Measurements from ENCODE around the gene UQCRHL.
"Not testable (repeated sequence)": the region's sequence is repeated elsewhere in the genome, so short reads cannot be mapped to it uniquely, and the experiment has no call there.

The UQCRHL gene

DNA sequence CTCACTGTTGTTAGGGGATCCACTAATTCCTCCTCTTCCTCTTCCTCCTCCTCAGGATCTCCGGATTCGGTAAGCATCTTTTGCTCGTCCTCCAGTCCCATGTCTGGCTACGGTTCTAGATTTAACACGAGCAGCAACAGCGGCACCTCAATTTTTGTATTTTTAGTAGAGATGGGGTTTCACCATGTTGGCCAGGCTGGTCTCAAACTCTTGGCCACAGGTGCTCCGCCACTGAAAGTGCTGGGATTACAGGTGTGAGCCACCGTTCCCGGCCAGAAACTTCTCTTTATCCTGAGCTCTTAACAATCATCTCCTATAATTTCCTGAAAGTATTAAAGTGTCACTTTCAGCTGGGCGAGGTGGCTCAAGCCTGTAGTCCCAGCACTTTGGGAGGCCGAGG is at the start of gene UQCRHL:
Gene UQCRHL, minus strand, starts transcription at position 101 of the 400 bp plus-strand sequence. Its CDS starts 0 bp downstream, at position 101.
- not testable (repeated sequence) for DNase-seq

DNA sequence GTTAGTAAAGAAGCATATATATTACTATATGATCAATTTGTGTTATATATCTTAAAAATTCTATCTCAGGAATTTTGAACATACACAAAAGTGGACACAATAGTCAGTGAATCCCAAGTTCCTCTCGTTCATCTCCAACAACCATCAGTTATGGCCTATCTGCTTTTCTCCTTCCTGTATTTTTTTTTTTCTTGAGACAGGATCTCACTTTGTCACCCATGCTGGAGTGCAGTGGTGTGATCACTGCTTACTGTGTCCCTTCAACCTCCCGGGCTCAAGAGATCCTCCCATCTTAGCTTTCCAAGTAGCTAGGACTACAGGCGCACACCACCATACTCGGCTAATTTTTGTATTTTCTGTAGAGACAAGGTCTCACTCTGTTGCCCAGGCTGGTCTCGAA is 49.4 kb upstream of the UQCRHL start:
- DNase-seq: no peak

DNA sequence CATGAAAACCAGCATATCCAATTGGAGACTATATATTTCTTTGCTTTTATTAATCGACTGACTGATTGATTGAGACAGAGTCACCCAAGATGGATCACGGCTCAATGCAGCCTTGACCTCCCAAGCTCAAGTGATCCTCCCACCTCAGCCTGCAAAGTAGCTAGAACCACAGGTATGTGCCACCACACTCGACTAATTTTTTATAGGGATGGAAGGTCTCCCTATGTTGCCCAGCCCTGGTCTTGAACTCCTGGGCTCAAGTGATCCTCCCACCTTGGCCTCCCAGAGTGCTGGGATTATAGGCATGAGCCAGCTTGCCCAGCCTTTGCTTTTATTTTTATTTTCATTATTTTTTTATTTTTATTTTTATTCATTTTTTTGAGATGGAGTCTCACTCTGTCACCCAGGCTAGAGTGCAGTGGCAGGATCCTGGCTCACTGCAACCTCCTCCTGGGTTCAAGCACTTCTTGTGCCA is 45.4 kb upstream of the UQCRHL start:
- no peak for DNase-seq

DNA sequence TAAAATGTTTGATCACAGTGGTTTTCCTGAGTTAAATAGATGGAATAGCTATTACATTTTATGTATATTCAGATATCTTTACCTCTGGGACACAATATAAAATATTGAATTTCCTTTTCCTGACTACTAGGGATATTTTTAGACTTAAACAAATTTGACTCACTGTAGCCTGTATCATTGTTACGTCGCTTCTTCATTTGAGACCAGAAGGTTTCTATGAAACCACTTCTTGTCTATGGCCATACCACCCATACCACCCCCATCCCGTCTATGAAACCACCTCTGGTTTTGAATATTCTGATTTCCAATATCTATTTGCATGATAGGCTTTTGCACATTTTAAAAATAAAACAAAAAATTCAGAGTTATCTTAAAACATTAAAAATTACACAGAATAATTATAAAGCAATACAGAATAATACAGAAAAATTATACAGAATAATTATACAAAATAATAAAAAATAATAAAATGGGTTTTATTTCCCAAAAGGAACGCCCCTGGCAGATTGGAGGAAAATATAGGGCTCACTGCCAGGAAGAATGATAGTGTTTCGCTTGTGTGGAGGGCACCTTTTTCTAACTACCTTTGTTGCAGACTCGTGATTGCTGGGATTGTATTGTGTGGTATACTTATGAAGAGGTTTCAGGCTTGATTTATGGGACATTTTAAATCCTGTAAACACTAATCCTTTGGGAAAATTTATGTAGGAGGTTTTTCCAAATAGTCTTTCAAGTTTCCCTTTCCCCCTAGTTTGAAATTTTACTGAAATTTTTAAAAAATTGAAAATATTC is 44.8 kb upstream of the UQCRHL start:
- DNase-seq: no peak

DNA sequence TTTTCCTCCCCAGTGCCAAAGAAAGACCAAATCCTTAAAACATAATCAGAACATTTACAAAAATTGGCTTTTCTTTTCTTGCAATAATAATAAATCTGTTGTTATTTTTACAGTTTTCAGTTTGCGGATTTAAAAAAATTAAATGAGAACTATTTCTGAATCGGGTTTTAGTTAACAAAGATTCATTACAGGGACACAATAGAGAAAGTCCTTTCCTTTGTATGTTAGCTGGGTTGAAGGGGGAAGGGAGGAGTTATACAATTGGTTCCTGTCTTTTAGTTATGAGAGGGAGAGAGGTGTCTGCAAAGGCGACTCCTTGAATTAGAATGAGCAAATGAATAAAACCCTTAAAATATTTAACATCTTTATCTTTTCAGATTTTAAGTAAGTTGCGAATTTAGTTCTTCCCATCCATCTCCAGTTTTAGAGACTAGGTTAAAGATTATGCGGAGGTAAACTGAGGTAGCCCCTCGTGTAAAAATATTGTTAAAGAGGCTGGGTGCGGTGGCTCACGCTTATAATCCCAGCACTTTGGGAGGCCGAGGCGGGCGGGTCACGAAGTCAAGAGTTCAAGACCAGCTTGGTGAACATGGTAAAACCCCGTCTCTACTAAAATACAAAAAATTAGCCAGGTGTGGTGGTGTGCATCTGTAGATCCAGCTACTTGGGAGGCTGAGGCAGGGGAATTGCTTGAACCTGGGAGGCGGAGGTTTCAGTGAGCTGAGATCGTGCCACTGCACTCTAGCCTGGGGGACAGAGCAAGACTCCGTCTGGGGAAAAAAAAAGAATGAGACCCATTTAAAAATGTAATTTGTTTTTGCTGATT is 44.0 kb upstream of the UQCRHL start:
- no peak for DNase-seq

DNA sequence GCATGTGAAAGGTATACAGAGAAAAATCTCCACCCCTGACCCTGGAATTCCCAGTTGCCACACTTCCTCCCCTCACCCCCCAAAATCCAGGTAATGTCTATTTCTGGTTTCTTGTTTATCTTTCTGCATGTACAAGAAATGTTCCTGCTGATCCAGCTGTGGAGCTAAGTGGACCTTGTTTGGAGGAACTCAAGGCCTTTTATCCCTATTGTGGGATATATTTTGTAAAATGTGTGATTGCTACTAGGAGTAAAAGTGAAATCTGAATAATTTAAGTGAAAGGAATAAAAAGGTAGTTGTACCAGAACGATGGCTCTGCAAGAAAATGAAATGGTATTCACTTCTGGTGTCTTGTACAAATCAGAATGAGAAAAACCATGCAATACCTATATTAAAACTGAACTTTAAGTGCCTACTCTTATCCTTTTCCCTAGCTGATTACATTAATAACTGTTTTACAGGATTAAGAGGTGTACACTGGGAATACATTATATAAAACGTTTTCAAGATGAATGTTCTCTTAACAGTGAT is 43.1 kb upstream of the UQCRHL start:
- no peak for DNase-seq

DNA sequence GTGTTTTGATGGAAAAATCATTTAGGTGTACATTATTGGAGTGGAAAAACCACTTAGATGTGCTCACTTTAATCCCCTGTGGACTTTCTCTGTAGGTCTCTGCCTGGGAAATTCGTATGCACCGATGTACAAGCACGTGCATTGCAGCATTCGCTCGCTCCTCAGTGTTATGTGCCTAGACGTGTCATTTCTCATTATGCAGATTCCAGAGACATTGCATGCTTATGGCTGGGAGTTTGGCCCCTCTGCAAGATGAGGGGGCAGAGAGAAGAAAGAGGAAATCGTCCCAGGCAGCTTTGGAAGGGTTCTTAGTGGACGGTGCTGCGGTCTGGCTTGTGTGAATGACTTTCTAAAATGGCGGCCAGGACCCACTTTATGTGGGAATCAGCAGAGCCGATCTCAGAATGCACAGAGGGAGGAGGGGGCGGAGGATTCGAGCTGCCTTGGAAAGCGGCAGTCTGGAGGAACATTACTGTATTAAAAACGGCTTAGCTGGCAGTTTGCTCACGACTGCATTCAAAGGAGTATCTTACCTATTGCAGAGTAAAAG is 42.4 kb upstream of the UQCRHL start:
- peak; percentile 33 for DNase-seq

DNA sequence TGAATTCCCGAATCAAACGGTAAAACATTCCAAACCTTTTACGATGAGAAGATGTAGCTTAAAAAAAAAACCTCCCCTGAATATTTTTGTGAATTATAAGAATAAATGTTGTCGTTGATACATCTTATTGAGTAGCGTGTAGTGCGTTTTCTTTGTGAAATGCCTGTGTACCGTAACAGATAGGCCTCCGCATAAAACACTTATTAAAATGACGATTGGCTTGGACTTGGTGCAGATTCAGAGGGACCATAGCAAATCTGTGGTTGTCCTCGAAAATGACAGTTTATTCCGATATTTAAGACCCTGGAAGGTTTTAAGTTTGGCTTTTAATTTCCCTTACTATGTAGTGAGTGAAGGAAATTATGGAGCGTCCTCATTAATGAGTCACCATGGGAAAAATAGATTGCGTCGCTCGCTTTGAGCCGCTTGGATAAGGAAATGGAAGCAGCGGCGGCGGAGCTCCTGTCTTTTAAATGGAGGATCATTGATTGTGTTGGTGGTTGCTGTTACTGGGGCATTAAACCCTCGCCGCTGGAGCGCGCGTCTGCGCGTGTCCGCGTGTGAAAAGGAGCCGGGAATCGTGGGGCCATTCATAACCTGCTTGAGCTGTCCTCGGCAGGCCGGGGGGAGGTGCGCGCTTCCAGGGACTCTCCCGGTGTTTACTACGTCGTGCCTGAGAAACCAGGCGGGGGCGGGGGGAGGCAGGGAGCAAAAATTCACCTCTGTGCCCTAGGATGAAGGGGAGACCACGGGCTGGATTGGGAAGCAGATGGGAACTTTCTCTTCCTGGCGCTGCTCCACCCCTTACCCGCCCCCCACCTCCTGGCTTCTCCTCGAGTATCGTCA is 41.7 kb upstream of the UQCRHL start:
- peak; percentile 73 for DNase-seq

DNA sequence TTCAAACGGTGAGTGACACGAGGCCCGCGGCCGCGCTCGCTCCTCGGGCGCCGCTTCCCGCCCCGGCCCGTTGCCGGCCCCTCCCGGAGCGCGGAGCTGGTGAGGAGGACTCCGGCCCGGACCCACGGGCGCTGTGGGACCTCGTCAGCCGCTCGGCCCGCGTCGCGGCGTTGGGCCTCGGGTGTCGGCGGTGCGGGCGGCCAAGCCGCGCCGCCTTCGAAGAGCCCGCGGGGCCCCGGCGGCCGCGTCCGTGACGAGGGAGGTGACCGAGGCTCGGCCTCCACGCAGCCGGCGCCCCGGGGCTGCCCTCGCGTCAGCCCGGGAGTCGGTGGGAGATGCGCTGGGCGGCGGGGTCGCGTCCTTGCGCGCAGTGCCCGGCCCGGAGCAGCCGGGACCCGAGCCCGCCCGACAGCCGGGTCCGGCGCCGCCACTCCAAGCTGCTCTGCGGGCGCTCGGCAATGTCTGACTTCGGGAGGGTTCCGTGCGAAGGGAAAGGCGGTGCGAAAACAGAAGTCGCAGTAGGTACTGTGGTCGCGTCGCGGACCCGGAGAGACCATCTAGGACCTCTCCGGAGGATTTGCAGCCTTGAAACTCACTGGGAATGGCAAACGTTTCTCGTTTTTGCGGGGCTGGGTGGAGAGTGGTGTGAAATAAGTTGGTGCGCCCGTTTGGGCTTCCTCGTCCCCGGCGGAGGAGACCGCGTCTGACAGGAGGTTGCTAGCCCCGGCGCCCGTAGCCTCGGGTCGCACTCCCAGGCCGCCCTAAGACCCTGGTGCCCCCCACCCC is 40.9 kb upstream of the UQCRHL start:
- DNase-seq: peak; percentile 56

DNA sequence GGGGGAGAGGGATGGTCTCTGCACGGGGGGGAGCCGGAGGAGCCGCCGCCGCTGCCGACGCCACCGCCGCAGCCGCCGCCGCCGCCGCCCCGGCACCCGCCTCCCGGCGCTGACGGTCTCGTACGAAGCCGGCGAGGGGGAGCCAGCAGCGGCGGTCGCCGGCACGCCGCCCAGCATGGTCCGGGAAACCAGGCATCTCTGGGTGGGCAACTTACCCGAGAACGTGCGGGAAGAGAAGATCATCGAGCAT is 40.4 kb upstream of the UQCRHL start:
- DNase-seq: no peak

DNA sequence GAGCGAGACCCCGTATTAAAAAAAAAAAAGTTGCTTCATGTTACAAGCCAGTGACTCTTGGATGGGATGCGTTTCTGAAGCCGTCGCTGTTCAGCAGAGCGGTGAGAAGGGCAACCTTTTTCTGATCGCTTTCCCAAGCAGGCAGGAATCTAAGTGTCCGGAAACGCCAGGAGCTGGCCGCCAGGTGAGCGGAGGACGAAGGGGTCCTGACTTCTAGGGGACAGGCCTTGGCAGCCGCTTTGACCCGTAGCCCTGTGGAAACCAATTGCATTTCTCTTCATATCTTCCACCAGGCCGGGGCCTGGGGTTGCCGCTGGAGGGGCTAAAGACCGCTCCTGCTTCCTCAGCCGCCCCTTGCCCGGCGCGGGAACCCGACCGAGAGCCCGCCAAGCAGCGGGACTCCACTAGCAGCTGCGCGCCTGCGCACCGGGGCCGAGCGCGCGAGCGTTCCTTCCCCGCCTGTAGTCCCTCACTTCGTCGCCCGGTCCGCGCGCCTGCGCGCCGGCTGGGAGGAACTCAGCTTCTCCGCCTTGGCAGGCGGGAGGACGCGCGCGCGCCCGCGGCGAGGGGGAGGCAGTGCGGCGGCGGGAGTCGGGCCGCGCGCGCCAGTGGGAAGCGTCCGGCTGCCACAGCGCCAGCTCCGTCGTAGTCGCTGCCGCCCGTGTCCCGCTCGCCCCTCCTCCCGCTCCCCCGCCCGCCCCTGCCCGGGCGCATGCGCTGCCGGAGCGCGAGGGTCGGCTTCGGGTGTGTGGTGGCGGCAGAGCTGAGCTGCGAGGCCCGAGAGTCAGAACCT is 39.8 kb upstream of the UQCRHL start, which contains the start of gene SPEN:
Gene SPEN, plus strand, starts transcription at position 608 of the 793 bp plus-strand sequence. CDS start 361 bp downstream, outside the sequence.
- peak; percentile 99 for DNase-seq

DNA sequence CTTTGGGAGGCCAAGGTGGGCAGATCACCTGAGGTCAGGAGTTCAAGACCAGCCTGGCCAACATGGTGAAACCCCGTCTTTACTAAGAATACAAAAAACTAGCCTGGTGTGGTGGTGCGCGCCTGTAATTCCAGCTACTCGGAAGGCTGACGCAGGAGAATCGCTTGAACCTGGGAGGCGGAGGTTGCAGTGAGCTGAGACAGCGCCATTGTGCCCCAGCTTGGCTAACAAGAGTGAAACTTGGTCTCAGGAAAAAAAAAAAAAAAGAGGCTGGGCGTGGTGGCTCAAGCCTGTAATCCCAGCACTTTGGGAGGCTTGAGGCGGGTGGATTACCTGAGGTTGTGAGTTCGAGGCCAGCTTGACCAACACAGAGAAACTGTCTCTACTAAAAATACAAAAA is 38.6 kb upstream of the UQCRHL start:
- not testable (repeated sequence) for DNase-seq

DNA sequence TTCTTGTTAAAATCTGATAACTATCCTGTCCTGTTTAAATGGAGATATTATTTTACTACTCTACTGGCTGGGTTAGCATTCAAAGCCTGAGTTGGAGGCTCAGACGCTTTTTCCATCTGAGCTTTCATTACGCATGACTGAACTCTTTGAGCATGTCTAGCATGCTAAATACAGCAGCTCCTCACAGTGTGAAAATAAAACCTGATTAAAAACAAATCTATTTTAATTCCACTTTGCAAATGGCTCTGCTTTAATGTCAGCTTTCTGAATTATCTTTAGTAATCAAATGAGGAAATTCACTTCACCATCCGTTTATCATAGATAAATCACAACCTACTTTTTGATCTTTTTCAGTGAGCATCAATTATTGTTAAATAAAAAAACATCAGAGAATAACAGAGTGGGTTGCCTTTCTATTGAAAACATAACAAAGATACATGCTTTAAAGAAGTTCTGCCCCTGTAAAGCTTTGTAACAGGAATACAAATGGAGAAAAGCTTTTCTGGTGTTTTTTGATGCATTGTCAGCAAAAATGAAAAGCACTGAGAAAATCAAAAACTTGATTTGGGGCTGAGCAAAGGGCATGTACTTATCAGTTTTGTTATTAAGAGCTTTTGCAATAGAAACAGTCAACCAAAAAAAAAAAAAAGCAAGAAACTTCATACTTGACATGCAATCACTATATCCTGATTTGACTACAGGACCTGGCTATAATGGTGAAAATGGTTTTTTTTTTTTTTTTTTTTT is 36.5 kb upstream of the UQCRHL start:
- no peak for DNase-seq

DNA sequence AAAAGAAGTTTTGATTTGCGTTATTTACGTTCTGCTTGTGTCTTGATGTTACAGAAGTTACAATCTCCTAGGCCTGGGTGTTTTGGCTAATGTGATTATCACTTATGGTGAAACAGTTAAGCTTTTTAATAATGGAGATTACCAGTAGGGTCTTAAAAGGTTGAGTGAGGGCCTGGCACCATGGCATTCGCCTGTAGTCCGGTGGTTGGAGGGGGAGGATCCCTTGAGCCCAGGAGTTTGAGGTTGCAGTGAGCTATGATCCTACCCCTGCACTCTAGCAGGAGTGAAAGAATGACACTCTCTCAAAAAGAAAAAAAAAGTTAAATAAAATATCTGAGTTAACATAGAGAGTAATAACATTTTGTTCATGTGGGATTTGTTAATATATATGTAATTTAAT is 31.3 kb upstream of the UQCRHL start:
- no peak for DNase-seq

DNA sequence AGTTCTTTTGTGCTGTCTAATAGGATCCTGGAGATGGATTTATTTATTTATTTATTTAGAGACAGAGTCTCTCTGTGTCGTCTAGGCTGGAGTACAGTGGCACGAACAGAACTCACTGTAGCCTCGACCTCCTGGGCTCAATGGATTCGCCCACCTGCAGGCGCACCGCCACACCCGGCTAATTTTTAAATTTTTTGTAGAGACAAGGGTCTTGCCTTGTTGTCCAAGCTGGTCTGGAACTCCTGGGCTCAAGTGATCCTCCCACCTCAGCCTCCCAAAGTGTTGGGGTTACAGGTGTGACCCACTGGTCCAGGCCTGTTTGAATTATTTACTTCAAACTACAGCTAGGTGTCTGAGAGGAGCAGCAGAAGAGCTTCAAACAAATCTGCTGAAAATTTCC is 30.5 kb upstream of the UQCRHL start:
- DNase-seq: no peak

DNA sequence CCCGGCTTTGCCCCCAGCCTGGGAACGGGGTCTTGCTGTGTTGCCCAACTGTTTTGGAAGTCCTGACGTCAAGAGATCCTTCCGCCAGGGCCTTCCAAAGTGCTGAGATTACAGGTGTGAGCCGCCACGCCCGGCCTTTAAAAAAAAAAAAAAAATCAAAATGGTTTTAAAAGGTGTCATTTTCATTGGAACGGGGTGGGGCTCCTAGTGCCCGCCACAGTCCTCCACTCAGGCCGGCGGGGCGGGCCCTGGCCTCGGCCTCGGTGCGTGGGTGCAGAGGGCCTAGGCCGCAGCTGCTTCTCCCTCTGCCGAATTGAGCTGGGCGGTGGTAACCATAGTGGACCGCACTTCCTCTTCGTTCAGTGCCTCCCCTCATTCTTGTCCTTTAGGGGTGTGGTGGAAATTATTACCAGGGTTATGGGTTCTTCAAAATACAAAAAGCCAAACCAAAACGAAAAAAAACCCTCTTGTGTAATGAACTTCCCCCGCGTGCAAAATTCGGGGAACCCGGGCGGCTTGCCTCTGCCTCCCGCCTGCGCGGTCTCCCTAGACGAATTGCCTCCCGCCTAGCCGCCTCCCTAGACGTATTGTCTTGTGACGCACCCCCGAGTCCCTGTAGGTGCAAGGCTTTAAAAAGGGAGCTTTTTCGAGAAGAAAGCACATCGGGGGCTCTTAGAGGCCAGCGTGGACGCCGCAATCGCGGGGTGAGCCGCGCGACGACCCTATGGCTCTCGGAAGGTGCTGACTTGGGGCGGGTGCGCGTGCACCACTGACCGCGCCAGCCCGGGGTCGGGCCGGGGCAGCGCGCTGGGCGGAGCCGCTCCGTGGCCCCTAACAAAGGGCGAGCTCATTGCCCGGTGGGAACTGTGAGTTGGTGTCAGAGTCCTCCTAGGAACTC is 29.6 kb upstream of the UQCRHL start:
- DNase-seq: peak; percentile 47

DNA sequence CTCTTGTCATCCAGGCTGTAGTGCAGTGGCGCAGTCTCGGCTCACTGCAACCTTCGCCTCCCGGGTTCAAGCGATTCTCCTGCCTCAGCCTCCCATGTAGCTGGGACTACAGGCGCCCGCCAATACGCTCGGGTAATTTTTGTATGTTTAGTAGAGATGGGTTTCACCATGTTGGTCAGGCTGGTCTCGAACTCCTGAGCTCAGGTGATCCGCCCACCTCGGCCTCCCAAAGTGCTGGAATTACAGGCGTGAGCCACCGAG is 29.0 kb upstream of the UQCRHL start:
- DNase-seq: not testable (repeated sequence)

DNA sequence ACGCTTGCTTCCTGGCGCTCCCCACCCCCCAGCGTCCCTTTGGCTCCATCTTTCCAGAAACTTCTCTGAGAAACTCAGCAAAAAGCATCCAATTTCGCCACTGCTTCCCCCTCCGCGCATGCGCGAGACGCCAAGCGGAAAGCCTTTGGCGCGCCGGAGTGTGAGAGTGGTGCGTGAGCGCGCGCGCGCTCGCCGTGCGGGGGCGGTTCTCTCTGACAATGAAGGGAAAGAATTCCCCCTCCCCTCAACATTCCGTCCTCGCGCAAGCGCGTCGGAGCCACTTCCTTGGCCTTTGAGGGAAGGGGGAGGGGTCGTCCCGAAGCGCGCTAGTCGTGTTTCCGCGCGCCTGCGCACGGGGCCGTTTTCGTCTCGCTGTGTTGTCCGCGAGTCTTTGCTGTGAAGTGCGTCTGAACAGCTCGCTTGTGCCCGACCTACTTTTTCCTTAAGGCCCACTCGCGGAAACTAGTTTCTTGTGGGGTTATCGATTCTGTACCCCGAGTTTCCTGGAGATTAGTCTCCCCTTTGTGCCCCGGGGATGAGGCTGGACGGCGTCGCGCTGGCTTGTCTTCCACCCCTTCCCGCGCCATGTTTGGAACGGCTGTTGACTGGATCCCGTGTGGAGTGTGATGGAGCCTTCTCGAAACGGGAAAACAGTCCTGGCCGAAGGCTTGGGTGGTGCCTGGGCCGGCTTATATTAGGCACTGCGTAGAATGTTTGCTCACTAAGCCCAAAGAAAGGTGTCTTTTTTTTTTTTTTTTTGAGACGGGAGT is 28.5 kb upstream of the UQCRHL start:
- peak; percentile 100 for DNase-seq

All from stimulated activated CD4-positive, alpha-beta T cell treated with anti-CD3 and anti-CD28 coated beads, Interleukin-4, amount 100 ng/mL, for 1 hour (primary cell).